Measurements from ENCODE around the gene TRAPPC10.
"Not testable (repeated sequence)": the region's sequence is repeated elsewhere in the genome, so short reads cannot be mapped to it uniquely, and the experiment has no call there.

The TRAPPC10 gene

GRCh38 chr21:44086636-44087425 is 74.7 kb downstream of the TRAPPC10 start:
- no peak for DNase-seq (ENCODE audit: low read depth, low spot score)

GRCh38 chr21:44087426-44088400 is 75.6 kb downstream of the TRAPPC10 start:
- DNase-seq (ENCODE audit: low read depth, low spot score): peak; percentile 6

GRCh38 chr21:44088401-44088780 is 76.3 kb downstream of the TRAPPC10 start:
- no peak for DNase-seq (ENCODE audit: low read depth, low spot score)

- DNase-seq (ENCODE audit: low read depth, low spot score): no peak
Measured at GRCh38 chr21:44089001-44089911, 77.1 kb downstream of the TRAPPC10 start.

GRCh38 chr21:44090325-44090724 is 78.2 kb downstream of the TRAPPC10 start:
- DNase-seq (ENCODE audit: low read depth, low spot score): no peak

- no peak for DNase-seq (ENCODE audit: low read depth, low spot score)
Measured at GRCh38 chr21:44092211-44092610, 80.1 kb downstream of the TRAPPC10 start.

GRCh38 chr21:44093761-44094160 is 81.7 kb downstream of the TRAPPC10 start:
- DNase-seq (ENCODE audit: low read depth, low spot score): no peak

GRCh38 chr21:44094832-44095231 is 82.7 kb downstream of the TRAPPC10 start:
- no peak for DNase-seq (ENCODE audit: low read depth, low spot score)

- DNase-seq (ENCODE audit: low read depth, low spot score): not testable (repeated sequence)
Measured at GRCh38 chr21:44098507-44098906, 86.4 kb downstream of the TRAPPC10 start.

GRCh38 chr21:44098964-44099363 is 86.9 kb downstream of the TRAPPC10 start:
- not testable (repeated sequence) for DNase-seq (ENCODE audit: low read depth, low spot score)

GRCh38 chr21:44107026-44107501 is 95.0 kb downstream of the TRAPPC10 start, which contains the start of gene PWP2:
Gene PWP2, plus strand, starts transcription at chr21:44107399. Its CDS starts 18 bp downstream, at chr21:44107417.
- DNase-seq (ENCODE audit: low read depth, low spot score): not testable (repeated sequence)

- not testable (repeated sequence) for DNase-seq (ENCODE audit: low read depth, low spot score)
Measured at GRCh38 chr21:44107589-44107988, 95.5 kb downstream of the TRAPPC10 start.

- DNase-seq (ENCODE audit: low read depth, low spot score): not testable (repeated sequence)
Measured at GRCh38 chr21:44113702-44114371, 101.7 kb downstream of the TRAPPC10 start.

- not testable (repeated sequence) for DNase-seq (ENCODE audit: low read depth, low spot score)
Measured at GRCh38 chr21:44122131-44122530, 110.0 kb downstream of the TRAPPC10 start.

- not testable (repeated sequence) for DNase-seq (ENCODE audit: low read depth, low spot score)
Measured at GRCh38 chr21:44127827-44128226, 115.7 kb downstream of the TRAPPC10 start.

GRCh38 chr21:44133715-44134057 is 121.6 kb downstream of the TRAPPC10 start:
- DNase-seq (ENCODE audit: low read depth, low spot score): not testable (repeated sequence)

GRCh38 chr21:44134732-44135131 is 122.6 kb downstream of the TRAPPC10 start:
- not testable (repeated sequence) for DNase-seq (ENCODE audit: low read depth, low spot score)

GRCh38 chr21:44138039-44138438 is 125.9 kb downstream of the TRAPPC10 start:
- not testable (repeated sequence) for DNase-seq (ENCODE audit: low read depth, low spot score)

GRCh38 chr21:44139787-44140551 is 127.9 kb downstream of the TRAPPC10 start:
- DNase-seq (ENCODE audit: low read depth, low spot score): not testable (repeated sequence)

GRCh38 chr21:44140552-44140932 is 128.4 kb downstream of the TRAPPC10 start:
- DNase-seq (ENCODE audit: low read depth, low spot score): not testable (repeated sequence)
